Measurements from ENCODE around the gene RAB18.

DNA sequence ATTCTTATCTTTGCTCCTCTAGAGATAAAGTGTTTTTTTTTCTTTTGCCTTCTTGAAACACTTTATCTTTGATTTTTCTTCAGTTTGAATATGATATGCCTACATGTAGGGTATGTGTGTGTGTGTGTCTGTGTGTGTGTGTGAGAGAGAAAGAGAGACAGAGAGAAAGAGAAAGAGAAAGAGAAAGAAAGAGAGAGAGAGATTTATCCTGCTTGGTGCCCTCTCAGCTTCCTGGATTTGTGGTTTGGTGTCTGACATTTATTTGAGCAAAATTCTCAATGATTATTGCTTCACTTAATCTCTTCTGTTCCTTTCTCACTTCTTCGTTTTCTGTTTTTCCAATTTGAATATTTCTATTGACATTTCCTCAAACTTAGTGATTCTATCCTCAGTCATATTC, 60.3 kb downstream of the RAB18 start:
- TF ChIP-seq, protein P1, sequence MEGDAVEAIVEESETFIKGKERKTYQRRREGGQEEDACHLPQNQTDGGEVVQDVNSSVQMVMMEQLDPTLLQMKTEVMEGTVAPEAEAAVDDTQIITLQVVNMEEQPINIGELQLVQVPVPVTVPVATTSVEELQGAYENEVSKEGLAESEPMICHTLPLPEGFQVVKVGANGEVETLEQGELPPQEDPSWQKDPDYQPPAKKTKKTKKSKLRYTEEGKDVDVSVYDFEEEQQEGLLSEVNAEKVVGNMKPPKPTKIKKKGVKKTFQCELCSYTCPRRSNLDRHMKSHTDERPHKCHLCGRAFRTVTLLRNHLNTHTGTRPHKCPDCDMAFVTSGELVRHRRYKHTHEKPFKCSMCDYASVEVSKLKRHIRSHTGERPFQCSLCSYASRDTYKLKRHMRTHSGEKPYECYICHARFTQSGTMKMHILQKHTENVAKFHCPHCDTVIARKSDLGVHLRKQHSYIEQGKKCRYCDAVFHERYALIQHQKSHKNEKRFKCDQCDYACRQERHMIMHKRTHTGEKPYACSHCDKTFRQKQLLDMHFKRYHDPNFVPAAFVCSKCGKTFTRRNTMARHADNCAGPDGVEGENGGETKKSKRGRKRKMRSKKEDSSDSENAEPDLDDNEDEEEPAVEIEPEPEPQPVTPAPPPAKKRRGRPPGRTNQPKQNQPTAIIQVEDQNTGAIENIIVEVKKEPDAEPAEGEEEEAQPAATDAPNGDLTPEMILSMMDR (IDR thresholded peaks at IDR 0.05; ENCODE audit: insufficient read depth, low read depth, low read length): no peak
- no peak for TF ChIP-seq EZH2 (IDR thresholded peaks at IDR 0.05; ENCODE audit: insufficient read depth, low read length)

All from astrocyte (in vitro differentiated cells and primary cell).